ENCODE results near the gene WHRN.

WHRN gene

DNA sequence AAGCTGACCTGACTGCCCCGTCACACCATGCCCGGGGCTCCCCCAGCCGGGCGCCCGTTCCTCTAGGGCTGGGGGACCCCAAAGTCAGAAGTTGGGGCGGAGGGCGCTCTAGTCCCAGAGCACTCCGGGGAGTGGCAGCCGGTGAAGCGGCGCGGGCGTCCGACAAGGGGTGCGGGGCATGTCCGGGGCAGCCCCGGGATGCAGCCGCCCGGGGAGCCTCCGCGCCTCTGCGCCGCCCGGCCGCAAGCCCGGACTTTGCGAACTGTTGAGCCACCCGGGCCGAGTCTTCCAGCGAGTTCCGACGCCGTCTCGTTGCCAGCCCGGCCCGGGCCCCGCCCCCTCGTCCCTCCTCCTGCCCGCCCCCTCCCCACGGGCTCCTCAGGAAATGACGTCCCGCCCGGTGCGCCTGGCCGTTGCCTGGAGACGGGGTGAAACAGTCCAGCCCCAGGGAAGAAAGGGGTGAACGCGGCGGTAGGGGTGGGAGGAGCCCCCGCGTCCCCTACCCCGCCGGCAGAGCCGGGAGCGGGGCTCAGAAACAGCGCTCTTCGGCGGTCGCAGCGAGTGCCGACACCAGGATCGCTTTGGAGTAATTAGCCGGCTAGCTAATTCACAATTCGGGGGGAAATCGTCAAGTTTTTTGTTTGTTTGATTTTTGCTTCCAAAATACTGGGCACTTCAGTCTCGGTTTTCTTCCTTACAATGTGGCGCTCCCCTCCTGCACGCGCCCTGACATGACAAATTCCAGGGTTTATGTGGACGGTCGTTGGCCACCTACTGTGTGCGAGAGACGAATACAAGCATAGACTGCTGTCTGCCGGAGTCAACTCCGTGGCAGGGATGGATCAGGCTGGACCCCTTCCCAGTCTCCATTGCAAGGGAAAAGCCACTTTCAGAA is at the start of gene WHRN:
Gene WHRN (minus strand): TSS at position 287 of the 895 bp plus-strand sequence. CDS start 672 bp downstream, outside the sequence.
- TF ChIP-seq, protein P1, sequence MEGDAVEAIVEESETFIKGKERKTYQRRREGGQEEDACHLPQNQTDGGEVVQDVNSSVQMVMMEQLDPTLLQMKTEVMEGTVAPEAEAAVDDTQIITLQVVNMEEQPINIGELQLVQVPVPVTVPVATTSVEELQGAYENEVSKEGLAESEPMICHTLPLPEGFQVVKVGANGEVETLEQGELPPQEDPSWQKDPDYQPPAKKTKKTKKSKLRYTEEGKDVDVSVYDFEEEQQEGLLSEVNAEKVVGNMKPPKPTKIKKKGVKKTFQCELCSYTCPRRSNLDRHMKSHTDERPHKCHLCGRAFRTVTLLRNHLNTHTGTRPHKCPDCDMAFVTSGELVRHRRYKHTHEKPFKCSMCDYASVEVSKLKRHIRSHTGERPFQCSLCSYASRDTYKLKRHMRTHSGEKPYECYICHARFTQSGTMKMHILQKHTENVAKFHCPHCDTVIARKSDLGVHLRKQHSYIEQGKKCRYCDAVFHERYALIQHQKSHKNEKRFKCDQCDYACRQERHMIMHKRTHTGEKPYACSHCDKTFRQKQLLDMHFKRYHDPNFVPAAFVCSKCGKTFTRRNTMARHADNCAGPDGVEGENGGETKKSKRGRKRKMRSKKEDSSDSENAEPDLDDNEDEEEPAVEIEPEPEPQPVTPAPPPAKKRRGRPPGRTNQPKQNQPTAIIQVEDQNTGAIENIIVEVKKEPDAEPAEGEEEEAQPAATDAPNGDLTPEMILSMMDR (IDR thresholded peaks at IDR 0.05; ENCODE audit: control extremely low read depth, extremely low read depth, low read depth, missing control alignments), result no peak
- ChIA-PET POLR2A (no interaction called here), CTCF (interaction anchor here (0.8 to 5.4 kb wide), 9 partner anchors 12 to 148 kb away, joined by 3 to 39 read pairs (median 7); no protein-coding TSS in a partner anchor)
- DNase-seq (ENCODE audit: extremely low spot score), result peak; percentile 92

DNA sequence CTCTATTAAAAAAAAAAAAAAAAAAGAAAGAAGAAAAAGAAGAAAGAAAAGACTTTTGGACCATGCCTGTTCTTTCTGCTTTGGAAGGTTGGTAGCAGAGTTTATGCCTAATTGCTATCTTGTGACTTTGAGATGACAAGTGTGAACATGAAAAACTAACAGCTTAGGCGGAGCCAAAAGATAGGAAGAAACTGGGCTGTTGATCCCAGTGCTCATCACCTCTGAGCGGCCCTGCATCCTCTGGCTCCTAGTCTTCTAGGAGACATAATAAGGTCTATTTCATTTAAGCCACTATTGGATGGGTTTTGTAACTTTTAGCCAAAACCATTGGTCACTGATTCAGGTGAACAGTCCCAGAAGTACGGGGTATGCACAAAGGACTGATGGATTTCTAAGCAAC is 47.9 kb upstream of the WHRN start:
- ChIA-PET POLR2A (no interaction called here), CTCF (no interaction called here)
- no peak for DNase-seq (ENCODE audit: extremely low spot score)

DNA sequence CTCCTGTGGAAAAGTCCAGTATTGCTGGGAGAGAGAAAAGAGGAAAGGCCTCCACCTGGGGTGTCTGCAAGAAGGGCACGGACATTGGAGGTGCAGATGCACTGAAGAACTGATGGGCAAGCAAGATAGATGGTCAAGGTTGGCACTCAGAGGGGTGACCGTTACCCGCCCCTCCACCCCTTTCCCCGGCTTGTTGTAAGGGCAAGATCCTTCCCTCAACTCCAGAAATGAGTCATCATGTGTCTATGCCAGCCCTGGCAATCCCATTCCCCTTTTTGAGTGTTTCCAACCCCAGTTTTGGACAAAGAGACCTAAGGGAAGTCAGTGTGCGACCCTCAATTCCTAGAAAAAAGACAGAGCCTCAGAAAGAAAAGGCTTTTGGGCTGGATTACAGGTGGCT is 47.4 kb upstream of the WHRN start:
- DNase-seq (ENCODE audit: extremely low spot score), result no peak
- TF ChIP-seq, protein P1 (IDR thresholded peaks at IDR 0.05; ENCODE audit: control extremely low read depth, extremely low read depth, low read depth, missing control alignments), result no peak
- POLR2A ChIA-PET, result no interaction called here
- CTCF ChIA-PET, result interaction anchor here (1.7 kb wide), 1 partner anchor 8 kb away, joined by 3 read pairs; no protein-coding TSS in a partner anchor

More for the DNA sequence above, 47.9 kb upstream of the WHRN start:
- TF ChIP-seq, protein P1 (IDR thresholded peaks at IDR 0.05; ENCODE audit: control extremely low read depth, extremely low read depth, low read depth, missing control alignments), result no peak

DNA sequence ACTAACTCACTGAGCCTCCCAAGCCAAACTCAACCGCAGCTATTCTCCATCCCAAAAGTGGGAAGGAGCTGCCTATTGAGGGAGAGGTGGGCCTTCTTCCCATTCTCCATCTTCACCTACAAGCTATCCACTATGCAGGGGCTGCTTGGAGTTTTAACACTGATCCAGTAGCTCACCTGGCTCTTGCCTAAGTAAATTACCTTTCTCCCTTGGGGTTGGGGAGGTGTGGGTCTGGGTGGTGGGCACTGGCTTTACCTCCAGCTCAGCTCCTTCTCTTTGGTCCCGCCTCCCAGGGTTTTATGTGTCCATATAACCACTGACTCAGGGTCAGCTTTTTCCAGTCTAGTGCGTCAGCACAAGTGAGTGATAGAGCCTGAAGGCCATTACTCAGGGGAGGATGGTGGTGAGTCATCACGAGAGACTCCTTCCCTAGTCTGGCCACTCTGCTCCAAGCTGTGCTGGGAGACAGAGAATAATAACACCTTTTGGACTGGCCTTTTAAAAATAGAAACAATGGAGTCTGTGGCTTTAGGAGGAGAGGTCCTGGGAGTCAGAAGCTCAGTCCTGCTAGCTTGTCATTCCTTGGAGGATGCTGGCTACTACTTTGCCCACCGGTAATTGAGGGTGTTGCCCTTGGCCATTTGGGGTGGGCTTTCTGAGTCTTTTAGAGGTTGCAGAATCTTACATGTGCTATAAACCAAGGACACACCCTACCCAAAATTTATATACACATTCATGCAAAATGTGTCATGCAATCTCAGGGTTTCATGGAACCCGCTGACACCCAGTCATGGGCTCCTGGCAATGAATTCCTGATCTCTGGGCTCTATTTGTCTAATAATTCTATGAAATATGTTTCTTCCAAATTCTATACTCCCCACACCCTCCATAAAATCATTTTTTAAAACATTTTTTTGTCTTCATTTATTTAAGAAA is 46.7 kb upstream of the WHRN start:
- CTCF ChIA-PET, result interaction anchor here (0.8 to 3.0 kb wide), 5 partner anchors 9 to 110 kb away, joined by 3 to 9 read pairs (median 4); no protein-coding TSS in a partner anchor
- DNase-seq (ENCODE audit: extremely low spot score), result no peak
- TF ChIP-seq, protein P1 (IDR thresholded peaks at IDR 0.05; ENCODE audit: control extremely low read depth, extremely low read depth, low read depth, missing control alignments), result no peak
- POLR2A ChIA-PET, result no interaction called here

DNA sequence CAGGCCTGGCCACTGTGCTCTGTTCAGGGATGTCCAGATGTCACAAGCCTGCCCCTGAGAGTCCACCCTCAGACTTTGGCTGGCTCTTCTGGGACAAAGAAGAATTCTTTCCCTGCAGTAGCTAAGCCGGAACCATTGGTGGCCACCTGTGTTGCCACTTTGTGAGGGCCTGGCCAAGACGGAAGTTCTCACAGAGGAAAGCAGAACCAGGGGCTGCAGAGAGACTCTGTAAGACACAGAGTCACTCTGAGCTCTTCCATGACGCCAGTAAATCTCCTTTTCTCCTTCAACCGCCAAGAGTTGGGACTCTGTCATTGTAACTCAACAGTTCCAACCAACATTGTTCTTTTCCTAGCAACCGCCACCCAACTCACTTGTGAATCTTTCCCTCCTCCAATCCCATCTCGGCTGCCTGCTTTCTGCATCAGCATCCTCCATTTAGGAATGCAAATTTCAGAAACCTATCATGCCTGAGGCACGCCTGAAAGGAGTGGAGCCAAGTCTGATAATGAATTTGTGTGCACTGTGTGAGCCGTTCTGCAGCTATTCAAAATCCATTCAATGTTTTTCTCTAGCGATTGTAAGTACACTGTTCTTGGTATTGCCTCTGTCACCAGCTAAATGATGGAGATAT is 44.5 kb upstream of the WHRN start:
- ChIA-PET POLR2A (no interaction called here), CTCF (interaction anchor here (1.4 to 3.0 kb wide), 5 partner anchors 11 to 144 kb away, joined by 4 to 9 read pairs (median 6); no protein-coding TSS in a partner anchor)
- TF ChIP-seq, protein P1 (IDR thresholded peaks at IDR 0.05; ENCODE audit: control extremely low read depth, extremely low read depth, low read depth, missing control alignments), result no peak
- no peak for DNase-seq (ENCODE audit: extremely low spot score)

Data from GM10248 (cell line).